Adipocyte (in vitro differentiated cells): ENCODE data around the gene CEP128.
A peak's percentile ranks its signal among the peaks of the same experiment; 100 is the strongest.

ENCODE experiments used
- DNase-seq: peaks from one replicate; pipeline ENCODE4 v3.0.0-alpha.2; 2015; ENCODE audit warnings: low read depth
- H3K27me3 ChIP-seq: replicated peaks from 2 replicates; pipeline ENCODE4 v1.7.0; 2013; ENCODE audit warnings: mild to moderate bottlenecking, low read length, moderate library complexity; ENCODE audit not compliant: control insufficient read depth, insufficient read depth
- H3K36me3 ChIP-seq: 2 replicates; pipeline ENCODE4 v1.7.0; 2013; ENCODE audit warnings: low read length, mild to moderate bottlenecking, moderate library complexity; ENCODE audit not compliant: control insufficient read depth, insufficient read depth, severe bottlenecking
- H3K4me1 ChIP-seq: 2 replicates; pipeline ENCODE4 v1.7.0; 2013; ENCODE audit warnings: mild to moderate bottlenecking, low read length, moderate library complexity; ENCODE audit not compliant: control insufficient read depth, insufficient read depth
- H3K4me3 ChIP-seq: 2 replicates; pipeline ENCODE4 v1.7.0; 2013; ENCODE audit warnings: mild to moderate bottlenecking, low read length, moderate library complexity
- H3K9ac ChIP-seq: 2 replicates; pipeline ENCODE4 v1.7.0; 2013; ENCODE audit warnings: mild to moderate bottlenecking, low read length, moderate library complexity
- H3K9me3 ChIP-seq: 2 replicates; pipeline ENCODE4 v1.7.0; 2013; ENCODE audit warnings: mild to moderate bottlenecking, low read length, moderate library complexity; ENCODE audit not compliant: control insufficient read depth

CEP128 gene

DNA sequence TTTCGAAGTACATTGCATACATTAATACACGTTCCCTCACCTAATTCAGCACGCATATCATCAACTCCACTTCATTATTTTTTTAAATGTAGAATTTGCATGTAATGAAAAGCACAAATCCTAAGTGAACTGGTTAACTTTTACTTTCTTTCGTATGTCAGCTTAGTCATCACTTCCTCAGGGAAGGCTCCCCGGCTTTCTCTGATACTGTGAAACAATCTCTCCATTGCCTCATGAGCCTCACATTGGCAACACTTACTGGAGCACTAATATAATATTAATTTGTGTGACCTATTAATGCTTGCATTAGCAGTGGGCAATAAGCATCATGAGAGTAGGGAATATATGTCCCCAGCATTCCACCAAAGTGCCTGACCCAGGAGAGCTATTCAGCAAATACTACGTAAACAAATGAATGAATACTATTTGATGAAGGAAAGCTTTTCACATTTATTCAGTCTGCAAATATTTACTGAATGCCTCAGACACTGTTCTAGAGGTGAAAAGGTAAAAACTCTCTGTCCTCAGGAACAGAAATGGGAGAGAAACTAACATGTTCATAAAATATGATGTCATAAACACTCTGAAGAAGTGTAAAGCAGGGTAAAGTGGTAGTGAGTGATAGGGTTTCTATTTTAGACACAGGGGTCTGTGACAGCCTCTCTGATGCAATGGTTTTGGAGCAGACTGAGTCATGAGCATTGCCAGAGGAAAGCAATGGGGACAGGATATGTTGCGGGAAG is 402.7 kb downstream of the CEP128 start:
- Histone ChIP-seq H3K27me3 (no peaks in the 10 kb centered on the region), H3K4me3 (no peak overlapping the region), H3K36me3 (no peaks in the 10 kb centered on the region), H3K9ac (no peak overlapping the region), H3K9me3 (no peaks in the 10 kb centered on the region), H3K4me1 (no peaks in the 10 kb centered on the region)
- DNase-seq, result no peak

DNA sequence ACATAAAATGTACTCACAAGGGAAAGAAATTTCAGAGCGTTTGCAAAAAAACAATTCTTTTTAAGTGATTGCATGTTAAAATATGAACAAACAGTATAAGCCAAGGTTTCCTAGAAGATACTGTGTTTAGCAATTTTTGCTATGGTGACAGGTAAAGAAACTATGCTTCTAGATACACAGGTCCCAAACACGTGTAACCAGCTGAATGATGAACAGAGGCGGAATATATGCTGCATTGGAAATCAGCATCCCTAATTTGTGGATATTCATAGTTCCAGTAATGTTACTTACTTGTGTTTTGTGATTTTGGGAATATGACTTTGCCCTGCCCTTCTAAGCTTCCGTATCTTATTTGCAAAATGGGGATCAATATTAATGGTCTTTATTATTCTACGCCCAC is 403.9 kb downstream of the CEP128 start:
- Histone ChIP-seq H3K4me3 (no peak overlapping the region), H3K9ac (no peak overlapping the region), H3K36me3 (no peaks in the 10 kb centered on the region), H3K4me1 (no peaks in the 10 kb centered on the region), H3K27me3 (no peaks in the 10 kb centered on the region), H3K9me3 (no peaks in the 10 kb centered on the region)
- DNase-seq, result no peak

DNA sequence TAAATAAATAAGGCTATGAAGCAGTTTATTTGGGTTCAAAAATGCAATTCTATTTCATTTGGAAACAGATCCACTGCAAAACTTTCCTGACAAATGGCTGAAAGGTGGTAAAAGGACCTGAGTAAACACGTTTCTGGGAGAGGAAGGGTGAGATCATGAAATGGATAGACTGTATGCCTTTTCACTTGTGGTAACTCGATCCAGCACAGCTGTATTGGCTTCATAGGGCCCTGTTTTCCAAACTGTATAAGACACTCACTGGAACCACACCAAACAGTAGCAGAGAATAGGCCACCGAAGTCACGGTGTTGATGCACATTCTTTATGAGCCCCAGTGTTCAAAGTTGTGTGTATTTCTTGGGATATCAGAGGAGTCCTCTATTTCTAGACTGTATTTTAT is 405.1 kb downstream of the CEP128 start:
- Histone ChIP-seq H3K27me3 (no peaks in the 10 kb centered on the region), H3K4me1 (no peaks in the 10 kb centered on the region)

DNA sequence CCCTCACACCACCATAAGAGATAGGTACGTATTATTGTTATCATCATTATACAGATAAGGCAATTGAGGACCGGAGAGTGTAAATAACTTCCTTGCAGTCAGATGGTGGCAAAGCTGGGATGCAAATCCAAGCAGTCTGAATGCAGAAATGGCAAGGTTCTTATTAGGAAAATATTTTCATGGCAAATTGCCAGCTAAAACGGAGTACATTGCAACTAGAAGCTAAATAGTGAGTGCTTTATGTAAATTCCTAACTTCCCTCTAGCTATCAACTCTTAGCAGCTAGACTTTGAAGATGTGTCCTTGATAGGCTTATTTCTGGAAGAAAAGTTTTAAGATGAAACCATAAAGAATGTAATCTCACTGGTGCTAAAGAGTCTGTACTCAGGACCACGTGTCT is 406.4 kb downstream of the CEP128 start:
- no peak overlapping the region for H3K9ac ChIP-seq
- no peaks in the 10 kb centered on the region for H3K27me3 ChIP-seq
- H3K9me3 ChIP-seq, result no peaks in the 10 kb centered on the region
- no peak for DNase-seq
- no peaks in the 10 kb centered on the region for H3K4me1 ChIP-seq
- no peaks in the 10 kb centered on the region for H3K36me3 ChIP-seq
- H3K4me3 ChIP-seq, result no peak overlapping the region

More for the DNA sequence above, 405.1 kb downstream of the CEP128 start:
- no peak for DNase-seq
- H3K4me3 ChIP-seq, result no peak overlapping the region
- H3K9ac ChIP-seq, result no peak overlapping the region
- no peaks in the 10 kb centered on the region for H3K36me3 ChIP-seq
- H3K9me3 ChIP-seq, result no peaks in the 10 kb centered on the region

DNA sequence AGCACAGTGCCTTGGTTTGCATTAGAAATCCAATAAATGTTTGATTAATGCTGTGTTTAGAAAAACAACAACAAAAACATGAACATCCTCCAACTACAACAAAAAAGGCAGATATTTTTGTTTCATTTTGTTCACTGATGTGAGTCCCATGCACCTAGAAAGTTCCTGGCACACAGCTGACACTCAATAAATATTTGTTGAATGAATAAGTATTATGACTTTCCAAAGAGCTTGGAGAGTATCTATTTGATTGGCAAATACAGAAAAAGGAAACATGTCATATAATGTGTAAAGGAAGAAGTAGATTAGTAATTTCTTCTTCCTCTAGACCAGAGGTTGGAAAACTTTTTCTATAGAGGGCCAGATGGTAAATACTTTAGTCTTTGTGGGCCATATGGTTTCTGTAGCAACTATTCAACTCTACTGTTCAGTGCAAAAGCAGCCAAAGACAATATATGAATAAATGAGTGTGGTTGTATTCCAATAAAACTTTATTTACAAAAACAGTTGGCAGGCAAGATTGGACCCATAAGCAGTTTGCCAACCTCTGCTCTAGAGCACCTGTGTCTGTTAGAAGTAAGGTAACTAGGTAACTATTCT is 417.9 kb downstream of the CEP128 start:
- Histone ChIP-seq H3K4me3 (no peak overlapping the region), H3K36me3 (no peaks in the 10 kb centered on the region), H3K9ac (no peak overlapping the region), H3K4me1 (peaks cover 26% of the 10 kb centered on the region), H3K9me3 (no peaks in the 10 kb centered on the region), H3K27me3 (no peaks in the 10 kb centered on the region)
- no peak for DNase-seq

DNA sequence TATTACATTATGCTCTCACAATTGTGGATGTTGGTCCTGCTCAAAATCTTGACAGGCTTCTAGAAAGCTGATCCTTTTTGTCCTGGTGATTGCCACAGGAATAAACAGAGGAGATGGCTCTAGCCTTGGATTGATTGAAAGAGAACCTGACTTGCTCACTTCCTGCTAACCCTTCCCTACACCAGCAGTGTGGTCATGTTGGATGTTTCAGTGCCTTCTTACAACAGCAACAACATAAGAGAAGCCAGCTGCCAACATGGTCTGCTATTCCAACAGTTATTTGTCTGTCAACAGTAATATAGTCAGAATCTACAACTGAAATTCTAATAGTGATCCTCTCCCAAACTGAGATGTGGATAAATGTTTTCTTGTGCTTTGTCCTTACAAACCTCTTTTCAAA is 418.6 kb downstream of the CEP128 start:
- Histone ChIP-seq H3K4me3 (no peak overlapping the region), H3K9ac (no peak overlapping the region), H3K9me3 (no peaks in the 10 kb centered on the region), H3K27me3 (no peaks in the 10 kb centered on the region), H3K36me3 (no peaks in the 10 kb centered on the region), H3K4me1 (peaks cover 30% of the 10 kb centered on the region)
- peak; percentile 27 for DNase-seq

DNA sequence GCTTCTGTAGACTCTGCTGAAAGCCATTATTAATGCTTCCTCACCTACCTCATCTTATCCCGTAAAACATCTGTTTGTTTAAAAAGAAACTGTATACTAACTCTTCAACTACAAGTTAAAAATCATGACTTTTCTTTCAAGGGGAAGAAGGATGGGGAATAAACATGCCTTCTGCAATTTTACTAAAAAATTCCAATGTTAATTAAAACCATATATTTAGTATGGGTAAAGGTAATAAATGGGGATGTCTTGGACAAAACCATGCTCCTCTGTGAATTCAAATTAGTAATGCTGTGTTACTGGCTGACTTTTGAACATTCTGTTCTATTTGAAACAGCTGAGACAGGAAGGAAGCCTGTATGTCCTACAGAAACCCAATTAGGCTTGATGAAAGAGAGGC is 419.1 kb downstream of the CEP128 start:
- Histone ChIP-seq H3K36me3 (no peaks in the 10 kb centered on the region), H3K4me1 (peaks cover 30% of the 10 kb centered on the region), H3K4me3 (no peak overlapping the region), H3K27me3 (no peaks in the 10 kb centered on the region), H3K9ac (no peak overlapping the region), H3K9me3 (no peaks in the 10 kb centered on the region)
- DNase-seq, result peak; percentile 34

DNA sequence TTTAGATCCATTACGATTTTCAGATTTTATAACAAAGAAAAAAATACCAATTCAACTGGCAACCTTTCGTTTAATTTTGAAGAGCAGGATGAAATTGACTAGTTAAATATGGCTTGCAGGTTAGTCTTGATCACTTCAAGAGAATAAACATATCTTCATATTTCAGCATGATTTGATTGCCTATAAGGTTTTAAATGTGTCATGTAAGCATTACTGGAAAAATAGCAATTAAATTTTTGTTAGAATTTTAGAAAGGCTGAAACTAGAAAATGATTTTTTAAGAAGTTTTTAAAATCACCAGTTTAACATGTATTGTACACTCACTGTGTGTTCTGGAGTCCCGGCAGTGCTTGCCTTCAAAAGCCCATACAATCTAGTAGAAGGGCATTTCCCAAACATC is 420.1 kb downstream of the CEP128 start:
- Histone ChIP-seq H3K9me3 (no peaks in the 10 kb centered on the region), H3K36me3 (no peaks in the 10 kb centered on the region), H3K4me1 (peaks cover 30% of the 10 kb centered on the region), H3K27me3 (no peaks in the 10 kb centered on the region), H3K4me3 (no peak overlapping the region), H3K9ac (no peak overlapping the region)
- DNase-seq, result no peak

DNA sequence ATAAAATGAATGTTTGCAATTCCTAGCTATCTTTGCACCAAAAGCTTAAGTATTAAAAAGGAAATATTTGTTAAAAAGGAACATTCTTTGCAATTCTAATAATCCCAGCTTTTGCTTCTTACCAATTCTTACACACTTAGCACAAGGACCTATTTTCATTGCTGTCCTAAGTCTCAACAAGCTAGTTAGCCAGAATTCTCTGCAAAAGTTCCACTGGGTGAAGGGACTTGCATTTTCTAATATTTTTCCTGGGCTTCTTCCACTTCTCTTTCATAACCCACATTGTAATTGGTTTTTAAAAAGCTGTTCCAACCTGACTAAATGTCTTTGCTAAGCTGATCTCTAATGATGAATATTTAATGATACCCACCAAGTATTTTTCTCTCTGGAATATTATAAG is 422.5 kb downstream of the CEP128 start:
- H3K9ac ChIP-seq, result peak overlapping the region; percentile 11
- H3K4me3 ChIP-seq, result no peak overlapping the region
- peaks cover 30% of the 10 kb centered on the region for H3K4me1 ChIP-seq
- no peaks in the 10 kb centered on the region for H3K36me3 ChIP-seq
- no peaks in the 10 kb centered on the region for H3K27me3 ChIP-seq
- no peaks in the 10 kb centered on the region for H3K9me3 ChIP-seq
- DNase-seq, result no peak

DNA sequence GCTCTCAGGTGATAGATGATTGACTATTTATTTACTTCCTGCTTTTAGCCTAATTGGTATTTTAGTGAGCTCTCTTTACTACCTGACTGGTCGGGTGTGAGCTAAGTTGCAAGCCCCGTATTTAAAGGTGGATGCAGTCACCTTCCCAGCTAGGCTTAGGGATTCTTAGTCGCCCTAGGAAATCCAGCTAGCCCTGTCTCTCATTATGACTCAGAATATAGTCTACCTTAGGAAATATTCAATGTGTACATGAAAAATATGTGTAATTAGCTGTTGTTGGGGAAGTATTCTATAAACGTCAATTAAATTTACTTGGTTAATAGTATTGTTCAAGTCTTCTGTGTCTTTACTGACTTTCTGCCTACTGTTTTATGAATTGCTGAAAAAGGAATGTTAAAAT is 423.4 kb downstream of the CEP128 start:
- no peaks in the 10 kb centered on the region for H3K9me3 ChIP-seq
- no peak overlapping the region for H3K9ac ChIP-seq
- no peaks in the 10 kb centered on the region for H3K27me3 ChIP-seq
- DNase-seq, result no peak
- H3K36me3 ChIP-seq, result no peaks in the 10 kb centered on the region
- H3K4me1 ChIP-seq, result peaks cover 25% of the 10 kb centered on the region
- no peak overlapping the region for H3K4me3 ChIP-seq

DNA sequence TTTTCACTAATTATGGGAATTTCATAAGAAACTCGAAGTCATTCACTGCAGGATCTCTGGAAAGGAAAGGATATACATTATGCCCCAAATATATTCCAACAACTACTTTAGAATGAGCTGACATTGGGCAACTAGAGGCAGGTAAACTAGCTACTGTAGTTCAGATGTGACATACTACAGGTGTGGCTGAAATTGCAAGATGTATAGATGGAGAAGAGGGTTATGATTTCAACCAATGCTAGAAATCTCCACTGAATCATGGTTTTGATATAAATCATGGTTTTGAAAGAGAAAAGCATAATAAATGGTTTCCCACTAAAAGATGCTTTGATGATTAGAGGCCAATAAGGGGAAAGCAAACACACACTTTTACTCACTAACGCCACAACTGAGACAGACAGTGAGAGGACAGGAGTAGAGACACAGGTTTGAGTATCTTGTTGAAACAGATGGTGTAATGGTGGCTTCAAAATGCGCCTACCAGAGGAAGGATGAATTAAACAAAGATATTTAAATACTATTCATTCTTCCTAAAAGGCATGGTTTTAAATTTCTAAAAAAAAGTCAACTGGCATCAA is 434.2 kb downstream of the CEP128 start:
- Histone ChIP-seq H3K9me3 (peaks cover 3% of the 10 kb centered on the region), H3K36me3 (no peaks in the 10 kb centered on the region), H3K27me3 (no peaks in the 10 kb centered on the region), H3K4me3 (no peak overlapping the region), H3K4me1 (no peaks in the 10 kb centered on the region), H3K9ac (no peak overlapping the region)
- no peak for DNase-seq
